Activated naive CD4-positive, alpha-beta T cell treated with anti-CD3 and anti-CD28 coated beads, Interleukin-2, amount 50 U/mL, for 72 hours (primary cell): ENCODE measurements around the gene BBS12. TPM values are rescaled to one million over a fixed set of nuclear protein-coding genes. Genes with fewer than 3 reads are reported as not detected.
A peak's percentile ranks its signal among the peaks of the same experiment; 100 is the strongest.

Experiments used
- ATAC-seq, 2 donors: fragments of 150-1000 bp; cut with Tn5 transposase; 2 replicates each; pipeline ENCODE4 v1.10.0; 2021; ENCODE audit warnings: mild to moderate bottlenecking in 2 of 2, moderate library complexity in 2 of 2
- DNase-seq, 2 donors: peaks; one replicate each; pipeline ENCODE4 v3.0.0; 2021 to 2022; ENCODE audit warnings: low spot score in 2 of 2
- H3K27ac Mint-ChIP-seq, 2 donors: one replicate each; pipeline ENCODE4 v1.8.0; 2022; ENCODE audit warnings: mild to moderate bottlenecking in 2 of 2, mixed read lengths in 2 of 2
- H3K36me3 Mint-ChIP-seq, 2 donors: one replicate each; pipeline ENCODE4 v1.8.0; 2022; ENCODE audit warnings: mixed read lengths in 2 of 2
- H3K9me3 Mint-ChIP-seq, 2 donors: one replicate each; pipeline ENCODE4 v1.8.0; 2022; ENCODE audit warnings: mixed read lengths in 2 of 2
- total RNA-seq, 2 donors: library from RNA; stranded (reverse); gene quantifications; one replicate each; pipeline ENCODE4 v1.2.3, GENCODE V29; 2022

BBS12 gene
- total RNA-seq, 2 donors from 2014 or later = 0.96 to 5.8 TPM

- peak in 1 of 2 donors; percentile 83 for ATAC-seq
- H3K36me3 Mint-ChIP-seq = peaks cover 16 to 36% of the 10 kb centered on the region in 2 donors
- no peak for DNase-seq
- peak overlapping the region in 1 of 2 donors; percentile 38 for H3K27ac Mint-ChIP-seq
- peaks cover 9 to 16% of the 10 kb centered on the region in 2 donors for H3K9me3 Mint-ChIP-seq
Measured at GRCh38 chr4:122746485-122746965, 14.0 kb downstream of the BBS12 start.

GRCh38 chr4:122747068-122747467, 14.6 kb downstream of the BBS12 start:
- peaks cover 8 to 16% of the 10 kb centered on the region in 2 donors for H3K9me3 Mint-ChIP-seq
- H3K36me3 Mint-ChIP-seq = peaks cover 15 to 35% of the 10 kb centered on the region in 2 donors
- ATAC-seq (peak in 1 of 2 donors; percentile 38), DNase-seq (no peak)
- peak overlapping the region in 1 of 2 donors; percentile 38 for H3K27ac Mint-ChIP-seq

- H3K27ac Mint-ChIP-seq = no peak overlapping the region
- no peak for ATAC-seq
- no peak for DNase-seq
- peaks cover 7 to 26% of the 10 kb centered on the region in 2 donors for H3K36me3 Mint-ChIP-seq
- H3K9me3 Mint-ChIP-seq = peaks cover 4 to 8% of the 10 kb centered on the region in 2 donors
Measured at GRCh38 chr4:122747883-122748282, 15.4 kb downstream of the BBS12 start.

- ATAC-seq = no peak
- H3K27ac Mint-ChIP-seq = no peak overlapping the region
- H3K36me3 Mint-ChIP-seq = peaks cover 0 to 17% of the 10 kb centered on the region in 2 donors
- DNase-seq = no peak
- H3K9me3 Mint-ChIP-seq = peaks cover 4 to 8% of the 10 kb centered on the region in 2 donors
Measured at GRCh38 chr4:122749704-122750454, 17.4 kb downstream of the BBS12 start.

GRCh38 chr4:122755675-122756074, 23.2 kb downstream of the BBS12 start:
- no peak for DNase-seq
- Mint-ChIP-seq H3K9me3 (no peaks in the 10 kb centered on the region), H3K36me3 (no peaks in the 10 kb centered on the region), H3K27ac (no peak overlapping the region)
- ATAC-seq = no peak

- Mint-ChIP-seq H3K27ac (peak overlapping the region in 1 of 2 donors; percentile 15), H3K9me3 (no peaks in the 10 kb centered on the region), H3K36me3 (no peaks in the 10 kb centered on the region)
- DNase-seq (no peak), ATAC-seq (no peak)
Measured at GRCh38 chr4:122758033-122758432, 25.5 kb downstream of the BBS12 start.

GRCh38 chr4:122759639-122760310, 27.3 kb downstream of the BBS12 start:
- Mint-ChIP-seq H3K9me3 (no peaks in the 10 kb centered on the region), H3K27ac (no peak overlapping the region), H3K36me3 (no peaks in the 10 kb centered on the region)
- no peak for DNase-seq
- ATAC-seq = no peak

- Mint-ChIP-seq H3K36me3 (no peaks in the 10 kb centered on the region), H3K27ac (no peak overlapping the region), H3K9me3 (no peaks in the 10 kb centered on the region)
- ATAC-seq (peak; percentile 46 to 52), DNase-seq (no peak)
Measured at GRCh38 chr4:122762520-122762919, 30.0 kb downstream of the BBS12 start.

GRCh38 chr4:122762966-122763716, 30.6 kb downstream of the BBS12 start:
- no peak for DNase-seq
- Mint-ChIP-seq H3K27ac (peak overlapping the region in 1 of 2 donors; percentile 63), H3K9me3 (no peaks in the 10 kb centered on the region)

GRCh38 chr4:122764071-122764820, 31.7 kb downstream of the BBS12 start:
- ATAC-seq (no peak), DNase-seq (no peak)
- Mint-ChIP-seq H3K27ac (peak overlapping the region; percentile 31 to 69), H3K9me3 (no peaks in the 10 kb centered on the region), H3K36me3 (no peaks in the 10 kb centered on the region)

More at GRCh38 chr4:122762966-122763716, 30.6 kb downstream of the BBS12 start:
- no peak for ATAC-seq
- no peaks in the 10 kb centered on the region for H3K36me3 Mint-ChIP-seq

- Mint-ChIP-seq H3K27ac (peak overlapping the region; percentile 31 to 69), H3K9me3 (no peaks in the 10 kb centered on the region), H3K36me3 (no peaks in the 10 kb centered on the region)
- ATAC-seq (peak; percentile 78 to 96), DNase-seq (no peak)
Measured at GRCh38 chr4:122764821-122765215, 32.3 kb downstream of the BBS12 start.

- DNase-seq (no peak), ATAC-seq (no peak)
- Mint-ChIP-seq H3K27ac (peak overlapping the region in 1 of 2 donors; percentile 65), H3K36me3 (no peaks in the 10 kb centered on the region), H3K9me3 (no peaks in the 10 kb centered on the region)
Measured at GRCh38 chr4:122765692-122766352, 33.3 kb downstream of the BBS12 start.

GRCh38 chr4:122766353-122766705, 33.8 kb downstream of the BBS12 start:
- no peak for ATAC-seq
- Mint-ChIP-seq H3K27ac (no peak overlapping the region), H3K9me3 (no peaks in the 10 kb centered on the region), H3K36me3 (no peaks in the 10 kb centered on the region)
- DNase-seq = no peak

GRCh38 chr4:122766950-122767349, 34.4 kb downstream of the BBS12 start:
- Mint-ChIP-seq H3K9me3 (no peaks in the 10 kb centered on the region), H3K27ac (no peak overlapping the region), H3K36me3 (no peaks in the 10 kb centered on the region)
- ATAC-seq (no peak), DNase-seq (no peak)

GRCh38 chr4:122771724-122772123, 39.2 kb downstream of the BBS12 start:
- no peaks in the 10 kb centered on the region for H3K36me3 Mint-ChIP-seq
- DNase-seq (no peak), ATAC-seq (no peak)
- no peak overlapping the region for H3K27ac Mint-ChIP-seq
- H3K9me3 Mint-ChIP-seq = no peaks in the 10 kb centered on the region

GRCh38 chr4:122772311-122772710, 39.8 kb downstream of the BBS12 start:
- ATAC-seq = no peak
- Mint-ChIP-seq H3K9me3 (no peaks in the 10 kb centered on the region), H3K27ac (no peak overlapping the region), H3K36me3 (no peaks in the 10 kb centered on the region)
- DNase-seq = no peak
